ENCODE measurements around the gene SCNN1A.

The SCNN1A gene

GRCh38 chr12:6405963-6406362 is 30.6 kb upstream of the SCNN1A start:
- Histone ChIP-seq H3K36me3 (ENCODE audit: control insufficient read depth in 1 of 2, insufficient read depth in 2 of 2, low read length in 2 of 2) (no peaks in the 10 kb centered on the region), H2BK5ac (ENCODE audit: low read depth, low read length, poor library complexity) (no peak overlapping the region), H3K9me3 (ENCODE audit: insufficient read depth, low read depth, low read length) (no peaks in the 10 kb centered on the region), H3K18ac (ENCODE audit: low read length) (no peak overlapping the region), H3K4me1 (ENCODE audit: control insufficient read depth in 1 of 2, insufficient read depth in 2 of 2, low read length in 2 of 2) (no peaks in the 10 kb centered on the region), H2BK120ac (ENCODE audit: insufficient read depth, low read length, poor library complexity) (no peak overlapping the region), H3K79me1 (ENCODE audit: low read length) (no peaks in the 10 kb centered on the region), H3K4ac (ENCODE audit: low read depth, low read length) (no peak overlapping the region), H3K27ac (ENCODE audit: low read depth, low read length) (no peak overlapping the region), H3K27me3 (ENCODE audit: insufficient read depth, low read length) (no peaks in the 10 kb centered on the region), H3K4me2 (ENCODE audit: low read length) (no peak overlapping the region), H2AK5ac (ENCODE audit: low read length) (no peak overlapping the region), H3K79me2 (ENCODE audit: control insufficient read depth, insufficient read depth, low read length, poor library complexity) (no peaks in the 10 kb centered on the region), H2AFZ (ENCODE audit: insufficient read depth, low read length, poor library complexity) (no peak overlapping the region), H4K91ac (ENCODE audit: low read depth, low read length) (no peak overlapping the region), H4K12ac (ENCODE audit: low read depth, low read length) (no peak overlapping the region), H3K4me3 (ENCODE audit: low read depth, low read length) (no peak overlapping the region), H3K14ac (ENCODE audit: low read length) (no peak overlapping the region), H4K8ac (ENCODE audit: low read depth, low read length) (no peak overlapping the region), H3K9ac (ENCODE audit: low read length) (no peak overlapping the region), H3K23ac (ENCODE audit: low read length) (no peak overlapping the region), H2BK12ac (ENCODE audit: low read length) (no peak overlapping the region)
- DNase-seq, result no peak
- WGBS (ENCODE audit: extremely low coverage, insufficient coverage, insufficient read length), result no CpG with 5 or more reads among the region's 6 CpGs

GRCh38 chr12:6404390-6404789 is 29.0 kb upstream of the SCNN1A start:
- H3K9ac ChIP-seq (ENCODE audit: low read length), result no peak overlapping the region
- H3K4me3 ChIP-seq (ENCODE audit: low read depth, low read length), result no peak overlapping the region
- no peaks in the 10 kb centered on the region for H3K9me3 ChIP-seq (ENCODE audit: insufficient read depth, low read depth, low read length)
- no peaks in the 10 kb centered on the region for H3K4me1 ChIP-seq (ENCODE audit: control insufficient read depth in 1 of 2, insufficient read depth in 2 of 2, low read length in 2 of 2)
- H2BK120ac ChIP-seq (ENCODE audit: insufficient read depth, low read length, poor library complexity), result no peak overlapping the region
- no peak overlapping the region for H3K4ac ChIP-seq (ENCODE audit: low read depth, low read length)
- no peak overlapping the region for H3K14ac ChIP-seq (ENCODE audit: low read length)
- no peak overlapping the region for H4K91ac ChIP-seq (ENCODE audit: low read depth, low read length)
- H3K27ac ChIP-seq (ENCODE audit: low read depth, low read length), result no peak overlapping the region
- H3K79me1 ChIP-seq (ENCODE audit: low read length), result no peaks in the 10 kb centered on the region
- no peak for DNase-seq
- no peak overlapping the region for H4K8ac ChIP-seq (ENCODE audit: low read depth, low read length)
- H3K4me2 ChIP-seq (ENCODE audit: low read length), result no peak overlapping the region
- no peaks in the 10 kb centered on the region for H3K79me2 ChIP-seq (ENCODE audit: control insufficient read depth, insufficient read depth, low read length, poor library complexity)
- H2BK12ac ChIP-seq (ENCODE audit: low read length), result no peak overlapping the region
- no peak overlapping the region for H2AK5ac ChIP-seq (ENCODE audit: low read length)
- H3K23ac ChIP-seq (ENCODE audit: low read length), result no peak overlapping the region
- WGBS (ENCODE audit: extremely low coverage, insufficient coverage, insufficient read length), result no CpG with 5 or more reads among the region's 5 CpGs
- H3K36me3 ChIP-seq (ENCODE audit: control insufficient read depth in 1 of 2, insufficient read depth in 2 of 2, low read length in 2 of 2), result no peaks in the 10 kb centered on the region
- H2AFZ ChIP-seq (ENCODE audit: insufficient read depth, low read length, poor library complexity), result no peak overlapping the region
- no peak overlapping the region for H3K18ac ChIP-seq (ENCODE audit: low read length)
- no peaks in the 10 kb centered on the region for H3K27me3 ChIP-seq (ENCODE audit: insufficient read depth, low read length)
- H4K12ac ChIP-seq (ENCODE audit: low read depth, low read length), result no peak overlapping the region
- no peak overlapping the region for H2BK5ac ChIP-seq (ENCODE audit: low read depth, low read length, poor library complexity)

- Histone ChIP-seq H3K27me3 (ENCODE audit: insufficient read depth, low read length) (no peaks in the 10 kb centered on the region), H3K27ac (ENCODE audit: low read depth, low read length) (no peak overlapping the region), H3K9me3 (ENCODE audit: insufficient read depth, low read depth, low read length) (no peaks in the 10 kb centered on the region), H3K9ac (ENCODE audit: low read length) (no peak overlapping the region), H3K18ac (ENCODE audit: low read length) (no peak overlapping the region), H4K91ac (ENCODE audit: low read depth, low read length) (no peak overlapping the region), H3K79me1 (ENCODE audit: low read length) (no peaks in the 10 kb centered on the region), H2AK5ac (ENCODE audit: low read length) (no peak overlapping the region), H3K36me3 (ENCODE audit: control insufficient read depth in 1 of 2, insufficient read depth in 2 of 2, low read length in 2 of 2) (no peaks in the 10 kb centered on the region), H3K4ac (ENCODE audit: low read depth, low read length) (no peak overlapping the region), H3K23ac (ENCODE audit: low read length) (no peak overlapping the region), H3K4me2 (ENCODE audit: low read length) (no peak overlapping the region), H4K8ac (ENCODE audit: low read depth, low read length) (no peak overlapping the region), H3K4me1 (ENCODE audit: control insufficient read depth in 1 of 2, insufficient read depth in 2 of 2, low read length in 2 of 2) (no peaks in the 10 kb centered on the region), H4K12ac (ENCODE audit: low read depth, low read length) (no peak overlapping the region), H3K79me2 (ENCODE audit: control insufficient read depth, insufficient read depth, low read length, poor library complexity) (no peaks in the 10 kb centered on the region), H2BK12ac (ENCODE audit: low read length) (no peak overlapping the region), H3K14ac (ENCODE audit: low read length) (no peak overlapping the region), H2AFZ (ENCODE audit: insufficient read depth, low read length, poor library complexity) (no peak overlapping the region), H2BK120ac (ENCODE audit: insufficient read depth, low read length, poor library complexity) (no peak overlapping the region), H3K4me3 (ENCODE audit: low read depth, low read length) (no peak overlapping the region), H2BK5ac (ENCODE audit: low read depth, low read length, poor library complexity) (no peak overlapping the region)
- no CpG with 5 or more reads among the region's 7 CpGs for WGBS (ENCODE audit: extremely low coverage, insufficient coverage, insufficient read length)
- DNase-seq, result no peak
These were observed 24.7 kb upstream of the SCNN1A start for GRCh38 chr12:6399884-6400644.

- Histone ChIP-seq H3K9ac (ENCODE audit: low read length) (no peak overlapping the region), H3K79me1 (ENCODE audit: low read length) (no peaks in the 10 kb centered on the region), H3K79me2 (ENCODE audit: control insufficient read depth, insufficient read depth, low read length, poor library complexity) (no peaks in the 10 kb centered on the region), H3K9me3 (ENCODE audit: insufficient read depth, low read depth, low read length) (peaks cover 3% of the 10 kb centered on the region), H4K8ac (ENCODE audit: low read depth, low read length) (no peak overlapping the region), H4K91ac (ENCODE audit: low read depth, low read length) (no peak overlapping the region), H2AK5ac (ENCODE audit: low read length) (no peak overlapping the region), H2BK5ac (ENCODE audit: low read depth, low read length, poor library complexity) (no peak overlapping the region), H3K23ac (ENCODE audit: low read length) (no peak overlapping the region), H3K4me2 (ENCODE audit: low read length) (no peak overlapping the region), H2BK12ac (ENCODE audit: low read length) (no peak overlapping the region), H3K27ac (ENCODE audit: low read depth, low read length) (no peak overlapping the region), H3K27me3 (ENCODE audit: insufficient read depth, low read length) (no peaks in the 10 kb centered on the region), H3K4ac (ENCODE audit: low read depth, low read length) (no peak overlapping the region), H3K36me3 (ENCODE audit: control insufficient read depth in 1 of 2, insufficient read depth in 2 of 2, low read length in 2 of 2) (peaks cover 2 to 5% of the 10 kb centered on the region in 2 experiments), H3K18ac (ENCODE audit: low read length) (no peak overlapping the region), H3K4me3 (ENCODE audit: low read depth, low read length) (no peak overlapping the region), H3K14ac (ENCODE audit: low read length) (no peak overlapping the region), H3K4me1 (ENCODE audit: control insufficient read depth in 1 of 2, insufficient read depth in 2 of 2, low read length in 2 of 2) (no peaks in the 10 kb centered on the region), H2BK120ac (ENCODE audit: insufficient read depth, low read length, poor library complexity) (no peak overlapping the region), H2AFZ (ENCODE audit: insufficient read depth, low read length, poor library complexity) (no peak overlapping the region), H4K12ac (ENCODE audit: low read depth, low read length) (no peak overlapping the region)
- no peak for DNase-seq
- no CpG with 5 or more reads among the region's 2 CpGs for WGBS (ENCODE audit: extremely low coverage, insufficient coverage, insufficient read length)
These were observed 20.7 kb upstream of the SCNN1A start for GRCh38 chr12:6396031-6396430.

All from trophoblast cell (in vitro differentiated cells and primary cell).